ENCODE data around the gene SLX4IP. TPM values are rescaled to one million over a fixed set of nuclear protein-coding genes. Genes with fewer than 3 reads are reported as not detected.
"Not testable (repeated sequence)": the region's sequence is repeated elsewhere in the genome, so short reads cannot be mapped to it uniquely, and the experiment has no call there.

The SLX4IP gene
- total RNA-seq, 1 experiment from 2014 or later = 5.4 TPM

GRCh38 chr20:10415013-10415650 lies 20.0 kb upstream of the SLX4IP start:
- peaks cover 27% of the 10 kb centered on the region for H3K4me1 Mint-ChIP-seq (ENCODE audit: low read depth, unreplicated experiment)
- peak overlapping the region; percentile 21 for H3K27ac Mint-ChIP-seq (ENCODE audit: unreplicated experiment)
- H3K4me3 Mint-ChIP-seq (ENCODE audit: low read depth, unreplicated experiment) = peak overlapping the region; percentile 30
- TF ChIP-seq, protein P1, sequence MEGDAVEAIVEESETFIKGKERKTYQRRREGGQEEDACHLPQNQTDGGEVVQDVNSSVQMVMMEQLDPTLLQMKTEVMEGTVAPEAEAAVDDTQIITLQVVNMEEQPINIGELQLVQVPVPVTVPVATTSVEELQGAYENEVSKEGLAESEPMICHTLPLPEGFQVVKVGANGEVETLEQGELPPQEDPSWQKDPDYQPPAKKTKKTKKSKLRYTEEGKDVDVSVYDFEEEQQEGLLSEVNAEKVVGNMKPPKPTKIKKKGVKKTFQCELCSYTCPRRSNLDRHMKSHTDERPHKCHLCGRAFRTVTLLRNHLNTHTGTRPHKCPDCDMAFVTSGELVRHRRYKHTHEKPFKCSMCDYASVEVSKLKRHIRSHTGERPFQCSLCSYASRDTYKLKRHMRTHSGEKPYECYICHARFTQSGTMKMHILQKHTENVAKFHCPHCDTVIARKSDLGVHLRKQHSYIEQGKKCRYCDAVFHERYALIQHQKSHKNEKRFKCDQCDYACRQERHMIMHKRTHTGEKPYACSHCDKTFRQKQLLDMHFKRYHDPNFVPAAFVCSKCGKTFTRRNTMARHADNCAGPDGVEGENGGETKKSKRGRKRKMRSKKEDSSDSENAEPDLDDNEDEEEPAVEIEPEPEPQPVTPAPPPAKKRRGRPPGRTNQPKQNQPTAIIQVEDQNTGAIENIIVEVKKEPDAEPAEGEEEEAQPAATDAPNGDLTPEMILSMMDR (IDR thresholded peaks at IDR 0.05; ENCODE audit: unreplicated experiment) = no peak
- BruUV-seq (replicated peaks) = no TSS peak
- no peak for DNase-seq
- intact Hi-C loops (cut with micrococcal nuclease; ENCODE audit: unreplicated experiment) = loop anchor here (10.0 kb wide), 1 partner anchor 200 kb away; the partner anchor contains the start of gene SNAP25
- H3K27me3 Mint-ChIP-seq (ENCODE audit: unreplicated experiment) = no peaks in the 10 kb centered on the region
- CTCF ChIA-PET = no interaction called here
- H3K36me3 Mint-ChIP-seq (ENCODE audit: insufficient read depth, unreplicated experiment) = peaks cover 13% of the 10 kb centered on the region
- no peaks in the 10 kb centered on the region for H3K9me3 Mint-ChIP-seq (ENCODE audit: low read depth, unreplicated experiment)

- CTCF ChIA-PET; H3K9me3 Mint-ChIP-seq (ENCODE audit: low read depth, unreplicated experiment); BruUV-seq (replicated peaks); H3K27me3 Mint-ChIP-seq (ENCODE audit: unreplicated experiment); DNase-seq: not testable (repeated sequence)
- intact Hi-C loops (cut with micrococcal nuclease; ENCODE audit: unreplicated experiment) = loop anchor here (10.0 kb wide), 1 partner anchor 202 kb away; the partner anchor contains the start of gene SNAP25
- H3K36me3 Mint-ChIP-seq (ENCODE audit: insufficient read depth, unreplicated experiment) = peaks cover 20% of the 10 kb centered on the region
- peaks cover 27% of the 10 kb centered on the region for H3K4me1 Mint-ChIP-seq (ENCODE audit: low read depth, unreplicated experiment)
- H3K27ac Mint-ChIP-seq (ENCODE audit: unreplicated experiment) = peak overlapping the region; percentile 81
- H3K4me3 Mint-ChIP-seq (ENCODE audit: low read depth, unreplicated experiment) = peak overlapping the region; percentile 33
These were observed 17.9 kb upstream of the SLX4IP start for GRCh38 chr20:10417218-10417617.

DNA sequence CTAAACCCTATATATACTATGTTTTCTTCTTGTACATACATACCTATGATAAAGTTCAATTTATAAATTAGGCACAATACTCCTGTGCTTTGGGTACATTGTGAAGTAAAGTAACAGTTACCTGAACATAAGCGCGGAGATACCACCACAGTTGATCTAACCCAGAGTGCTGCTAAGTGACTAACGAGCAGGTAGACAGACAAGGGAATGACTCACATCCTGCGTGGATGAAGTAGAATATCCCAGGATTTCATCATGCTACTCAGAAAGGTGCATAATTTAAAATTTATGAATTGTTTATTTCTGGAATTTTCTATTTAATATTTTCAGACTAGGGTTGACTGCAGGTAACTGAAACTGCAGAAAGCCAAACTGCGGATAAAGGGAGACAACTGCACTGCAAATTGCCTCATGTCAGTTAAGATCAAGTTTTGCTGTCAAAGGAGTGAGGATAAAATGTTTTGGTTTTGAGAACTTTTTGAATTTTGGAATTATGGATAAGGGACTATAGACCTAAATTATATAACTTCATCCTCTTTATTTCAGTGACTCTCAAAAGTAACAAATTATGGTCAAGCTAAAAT lies 15.5 kb upstream of the SLX4IP start:
- peaks cover 28% of the 10 kb centered on the region for H3K36me3 Mint-ChIP-seq (ENCODE audit: insufficient read depth, unreplicated experiment)
- no TSS peak for BruUV-seq (replicated peaks)
- H3K9me3 Mint-ChIP-seq (ENCODE audit: low read depth, unreplicated experiment) = no peaks in the 10 kb centered on the region
- DNase-seq = peak; percentile 20
- CTCF ChIA-PET = interaction anchor here (0.6 kb wide), 1 partner anchor 178 kb away, joined by 3 read pairs; no protein-coding TSS in a partner anchor
- peak overlapping the region; percentile 72 for H3K27ac Mint-ChIP-seq (ENCODE audit: unreplicated experiment)
- peaks cover 42% of the 10 kb centered on the region for H3K4me1 Mint-ChIP-seq (ENCODE audit: low read depth, unreplicated experiment)
- intact Hi-C loops (cut with micrococcal nuclease; ENCODE audit: unreplicated experiment) = loop anchor here (5.0 to 10.0 kb wide), 3 partner anchors 67 to 205 kb away; partner anchors contain the start of gene SNAP25
- no peaks in the 10 kb centered on the region for H3K27me3 Mint-ChIP-seq (ENCODE audit: unreplicated experiment)
- TF ChIP-seq, protein P1 (IDR thresholded peaks at IDR 0.05; ENCODE audit: unreplicated experiment) = no peak
- H3K4me3 Mint-ChIP-seq (ENCODE audit: low read depth, unreplicated experiment) = no peak overlapping the region

DNA sequence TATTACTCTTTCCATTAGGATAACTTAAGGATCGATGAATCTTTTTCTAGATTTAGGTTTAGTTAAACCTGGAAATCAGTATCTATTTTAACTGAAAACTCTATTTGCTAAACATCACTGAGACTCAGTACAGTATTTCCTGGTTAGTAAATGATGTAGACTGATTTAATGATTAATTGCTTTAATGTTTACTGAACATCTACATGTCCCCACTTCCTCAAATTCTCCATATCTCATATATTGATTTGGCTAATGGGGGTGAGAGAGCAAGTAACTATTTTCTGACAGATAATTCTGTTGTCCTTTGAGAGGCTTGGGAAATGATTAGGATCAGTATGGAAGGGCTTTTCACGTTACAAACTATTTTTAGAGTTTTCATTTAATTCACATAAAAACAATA lies 11.4 kb upstream of the SLX4IP start:
- intact Hi-C loops (cut with micrococcal nuclease; ENCODE audit: unreplicated experiment) = loop anchor here (5.0 to 10.0 kb wide), 2 partner anchors 71 to 119 kb away; no protein-coding TSS in a partner anchor
- Mint-ChIP-seq H3K9me3 (ENCODE audit: low read depth, unreplicated experiment) (no peaks in the 10 kb centered on the region), H3K27ac (ENCODE audit: unreplicated experiment) (peak overlapping the region; percentile 94)

More for the DNA sequence above, 11.4 kb upstream of the SLX4IP start:
- no TSS peak for BruUV-seq (replicated peaks)
- DNase-seq = no peak
- TF ChIP-seq, protein P1 (IDR thresholded peaks at IDR 0.05; ENCODE audit: unreplicated experiment) = no peak
- CTCF ChIA-PET = interaction anchor here (1.0 kb wide), 1 partner anchor 71 kb away, joined by 4 read pairs; no protein-coding TSS in a partner anchor
- Mint-ChIP-seq H3K4me3 (ENCODE audit: low read depth, unreplicated experiment) (peak overlapping the region; percentile 51), H3K36me3 (ENCODE audit: insufficient read depth, unreplicated experiment) (peaks cover 22% of the 10 kb centered on the region), H3K4me1 (ENCODE audit: low read depth, unreplicated experiment) (peaks cover 34% of the 10 kb centered on the region), H3K27me3 (ENCODE audit: unreplicated experiment) (no peaks in the 10 kb centered on the region)
